ENCODE measurements around the gene SRGAP2C.
"Not testable (repeated sequence)": the region's sequence is repeated elsewhere in the genome, so short reads cannot be mapped to it uniquely, and the experiment has no call there.

The SRGAP2C gene

DNA sequence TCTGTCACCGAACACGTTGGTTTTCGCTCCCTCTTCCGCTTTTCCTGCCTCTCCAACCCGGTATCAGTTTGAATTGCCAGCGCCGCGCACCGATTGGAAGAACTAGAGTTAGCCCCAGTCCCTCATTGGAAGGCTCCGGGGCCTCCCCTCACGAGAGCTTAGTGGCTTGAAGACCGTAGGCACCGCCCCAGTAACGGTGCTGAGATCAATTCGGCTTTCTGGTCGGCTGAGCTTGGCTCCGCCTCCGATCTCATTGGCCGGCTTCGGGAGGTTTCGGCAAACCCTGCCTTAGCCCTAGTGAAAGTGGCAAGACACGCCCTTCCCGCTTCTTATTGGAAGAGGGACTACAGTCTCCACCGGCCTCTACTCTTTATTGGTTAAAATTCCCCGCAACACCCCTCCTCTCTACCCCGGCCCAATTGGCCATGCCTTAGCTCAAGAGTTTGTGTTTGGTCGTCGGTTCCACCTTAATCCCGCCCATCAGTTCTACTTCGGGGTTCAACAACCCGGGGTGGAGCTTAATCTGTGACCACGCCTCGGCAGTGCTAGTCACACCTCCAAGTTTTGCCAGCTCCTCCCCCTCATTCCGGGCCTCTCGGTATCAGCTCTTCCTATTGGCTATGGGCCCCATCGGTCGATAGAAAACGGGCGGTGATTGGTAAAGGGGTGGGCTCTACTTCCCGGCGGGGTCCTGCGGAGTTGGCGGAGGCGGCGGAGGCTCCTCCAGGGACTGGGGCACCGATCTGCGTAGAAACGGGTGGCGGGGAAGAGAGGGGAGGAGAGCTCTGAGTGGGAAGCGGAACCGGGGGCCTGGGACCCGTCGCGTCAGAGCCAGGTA is at the start of gene SRGAP2C, which contains the start of gene FAM72B:
TSS of gene SRGAP2C (plus strand) at position 686 of the 838 bp plus-strand sequence. CDS start 2,472 bp downstream, outside the sequence.
TSS of gene FAM72B (minus strand) at position 51 of the 838 bp plus-strand sequence. CDS start 851 bp downstream, outside the sequence.
- not testable (repeated sequence) for FAIRE-seq
- peak; percentile 77 for DNase-seq (ENCODE audit: insufficient read length, low spot score)

DNA sequence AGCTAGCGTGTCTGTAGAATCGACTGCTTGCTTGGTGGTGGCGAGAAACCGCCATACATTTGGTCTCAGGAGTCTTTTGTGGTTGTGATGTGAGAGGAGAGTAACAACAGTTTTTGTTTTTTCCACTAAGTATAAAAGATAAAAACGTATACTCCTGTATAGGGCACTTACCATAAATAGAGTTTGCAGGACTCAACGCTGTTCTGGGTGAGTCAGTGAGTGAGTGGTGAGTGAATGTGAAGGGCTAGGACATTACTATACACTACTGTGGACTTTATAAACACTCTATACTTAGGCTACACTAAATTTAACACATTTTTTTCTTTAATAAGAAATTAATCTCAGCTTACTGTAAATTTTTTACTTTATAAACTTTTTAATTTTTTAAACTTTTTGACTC is 44.4 kb upstream of the SRGAP2C start:
- not testable (repeated sequence) for DNase-seq (ENCODE audit: insufficient read length, low spot score); FAIRE-seq

DNA sequence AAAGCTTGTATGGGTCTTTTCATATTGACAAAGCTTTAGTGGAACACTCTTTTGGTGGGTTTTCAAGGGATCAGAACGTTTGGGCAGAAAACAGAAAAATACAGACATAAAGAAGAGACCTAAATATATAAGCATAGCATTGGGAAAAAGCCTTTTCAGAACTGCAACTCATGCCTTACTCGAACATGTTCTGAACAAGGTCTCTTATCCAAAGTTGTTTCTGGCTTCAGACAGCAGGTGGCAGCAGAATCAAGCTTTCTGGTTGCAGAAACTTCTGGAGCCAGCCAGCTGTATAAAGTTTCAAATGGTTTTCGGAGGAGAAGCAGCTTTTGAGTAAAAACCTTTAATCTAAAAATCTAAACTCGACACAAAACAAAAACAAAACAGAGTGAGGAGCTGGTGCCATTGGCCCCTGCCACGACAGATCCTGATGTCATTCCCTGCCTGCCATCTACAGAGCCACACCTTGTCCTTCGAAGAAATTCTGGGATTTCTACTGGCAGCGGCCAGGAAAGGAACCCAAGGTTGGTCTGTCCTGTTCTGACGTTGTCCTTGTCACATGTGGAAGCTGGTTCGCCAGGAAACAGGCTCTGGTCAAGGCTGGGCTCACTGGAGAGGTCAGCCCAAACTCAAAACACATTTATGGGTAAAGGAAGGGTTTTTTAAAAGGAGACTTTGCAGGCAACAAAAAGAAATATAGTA is 36.1 kb upstream of the SRGAP2C start:
- not testable (repeated sequence) for DNase-seq (ENCODE audit: insufficient read length, low spot score); FAIRE-seq

DNA sequence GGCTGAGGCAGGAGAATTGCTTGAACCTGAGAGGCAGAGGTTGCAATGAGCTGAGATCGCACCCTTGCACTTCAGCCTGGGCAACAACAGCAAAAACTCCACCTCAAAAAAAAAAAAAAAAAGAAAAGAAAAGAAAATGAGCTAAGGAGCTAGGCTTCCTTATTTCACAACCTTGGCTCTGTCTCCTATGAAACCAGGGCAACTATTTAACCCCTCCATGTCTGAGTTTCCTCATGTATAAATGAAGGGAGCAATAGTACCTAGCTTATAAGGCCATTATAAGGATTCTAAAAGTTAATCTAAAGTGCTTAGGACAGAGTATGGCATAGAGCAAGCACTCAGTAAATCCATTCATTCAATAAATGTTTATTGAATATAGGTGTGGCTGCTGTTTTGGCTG is 33.5 kb upstream of the SRGAP2C start:
- not testable (repeated sequence) for FAIRE-seq; DNase-seq (ENCODE audit: insufficient read length, low spot score)

DNA sequence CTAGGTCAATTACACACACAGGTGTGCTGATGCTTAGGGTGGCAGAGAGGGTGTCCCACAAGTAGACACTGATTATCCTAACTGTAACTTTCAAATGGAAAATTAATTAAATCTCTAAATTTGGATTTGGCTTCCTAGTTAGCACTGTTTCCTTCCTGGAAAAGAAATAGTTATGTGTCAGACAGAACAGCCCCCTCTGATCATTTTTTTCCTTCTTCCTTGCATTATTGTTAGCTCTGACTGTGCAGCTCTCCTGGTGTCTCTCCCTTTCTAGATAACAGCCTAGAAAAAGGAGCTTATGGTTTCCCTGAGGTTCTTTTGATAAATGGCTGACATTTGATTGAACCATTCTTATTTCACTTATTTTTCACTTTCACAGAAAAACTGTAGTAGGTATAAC is 32.0 kb upstream of the SRGAP2C start:
- not testable (repeated sequence) for DNase-seq (ENCODE audit: insufficient read length, low spot score); FAIRE-seq

DNA sequence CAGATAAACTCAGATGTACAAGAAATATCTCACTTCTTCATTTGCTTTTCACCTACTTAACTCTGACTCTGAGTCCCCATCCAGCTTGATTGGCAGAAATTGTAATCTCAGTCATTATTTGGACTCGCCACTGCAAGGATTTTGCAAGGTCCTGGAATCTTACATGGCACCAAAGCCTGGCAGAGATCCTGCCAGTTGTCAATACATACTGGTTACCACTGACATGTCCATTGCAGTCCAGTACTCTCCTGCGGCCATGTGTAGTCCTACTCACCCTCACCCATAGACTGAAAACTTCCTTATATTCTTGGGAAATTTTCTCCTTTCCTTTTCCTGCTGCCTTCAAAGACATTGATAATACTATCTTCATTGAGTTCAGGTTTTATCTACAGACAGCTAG is 30.0 kb upstream of the SRGAP2C start:
- DNase-seq (ENCODE audit: insufficient read length, low spot score): not testable (repeated sequence)

DNA sequence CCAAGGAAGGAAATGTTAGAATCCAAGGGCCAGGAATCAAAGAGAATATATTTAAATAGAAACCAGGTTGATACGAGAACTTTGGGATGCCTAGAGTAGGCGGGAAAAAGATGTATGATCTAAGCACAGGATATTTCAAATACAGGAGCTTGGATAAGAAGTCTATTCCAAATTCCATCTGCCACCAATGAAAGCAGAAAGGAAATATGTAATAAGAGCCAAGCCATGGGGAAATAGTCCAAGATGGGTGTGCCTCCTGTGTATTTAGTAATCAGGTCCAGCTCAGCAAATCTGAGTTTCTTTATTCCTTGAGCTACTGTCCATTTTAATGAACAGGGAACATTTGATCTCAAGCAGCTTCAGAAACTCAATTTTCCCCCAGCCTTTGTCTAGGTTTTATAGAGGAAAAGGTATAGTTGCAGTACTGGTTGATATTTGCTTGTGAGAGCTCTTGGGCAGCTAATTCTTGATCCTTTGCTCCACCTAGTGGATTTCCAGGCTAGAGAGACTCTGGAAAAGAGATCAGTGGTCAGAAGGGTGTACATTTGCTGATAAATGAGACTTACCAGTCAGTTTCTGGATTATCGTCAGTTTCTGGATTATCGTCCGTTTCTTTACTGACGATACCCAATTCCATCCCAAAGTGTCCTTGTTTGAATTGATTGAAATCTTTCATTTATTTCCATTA is 29.0 kb upstream of the SRGAP2C start:
- not testable (repeated sequence) for FAIRE-seq; DNase-seq (ENCODE audit: insufficient read length, low spot score)

More for the DNA sequence above, 30.0 kb upstream of the SRGAP2C start:
- not testable (repeated sequence) for FAIRE-seq

DNA sequence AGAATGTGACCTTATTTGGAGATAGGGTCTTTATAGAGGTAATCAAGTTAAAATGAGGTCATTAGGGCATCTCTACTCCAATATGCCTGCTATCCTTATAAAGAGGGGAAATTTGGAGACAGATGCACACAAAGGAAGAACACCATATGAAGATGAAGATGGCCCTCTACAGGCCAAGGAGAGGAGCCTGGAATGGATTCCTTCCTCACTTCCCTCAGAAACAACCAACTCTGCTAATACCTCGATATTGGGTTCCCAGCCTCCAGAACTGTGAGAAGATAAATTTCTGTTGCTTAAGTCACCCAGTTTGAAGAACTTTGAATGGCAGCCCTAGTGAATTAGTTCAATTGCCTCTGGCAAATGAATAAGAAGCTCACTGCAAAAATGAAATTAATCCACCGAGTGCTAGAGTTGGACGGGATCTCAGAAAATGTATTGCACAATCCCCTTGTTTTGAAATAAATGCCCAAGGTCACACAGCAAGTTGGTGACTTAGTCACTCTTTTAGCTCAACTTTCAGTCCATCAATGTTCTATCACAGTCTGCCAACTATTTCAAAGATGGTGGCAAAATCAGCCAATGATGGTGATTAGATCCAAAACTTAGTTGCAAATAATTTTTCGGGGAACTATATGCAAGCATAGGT is 27.7 kb upstream of the SRGAP2C start:
- not testable (repeated sequence) for FAIRE-seq; DNase-seq (ENCODE audit: insufficient read length, low spot score)

DNA sequence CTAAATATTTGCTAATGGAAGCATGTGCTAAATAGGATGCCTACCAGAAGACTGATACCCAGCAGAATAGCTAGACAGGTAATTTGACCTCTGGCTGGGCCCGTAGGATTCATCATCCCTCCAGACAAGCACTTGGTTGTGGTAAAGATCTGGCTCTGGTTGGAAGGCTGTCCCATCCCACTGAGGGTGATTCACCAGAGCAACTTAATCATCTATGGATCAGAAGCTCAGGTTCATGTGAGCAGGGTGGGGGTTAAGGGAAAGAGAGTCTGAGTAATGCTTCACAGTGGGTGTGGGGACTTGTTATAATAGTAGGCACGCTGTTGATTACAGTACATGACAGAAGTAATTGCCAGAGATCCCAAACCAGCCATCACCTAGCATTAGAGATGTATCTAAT is 27.2 kb upstream of the SRGAP2C start:
- not testable (repeated sequence) for FAIRE-seq

DNA sequence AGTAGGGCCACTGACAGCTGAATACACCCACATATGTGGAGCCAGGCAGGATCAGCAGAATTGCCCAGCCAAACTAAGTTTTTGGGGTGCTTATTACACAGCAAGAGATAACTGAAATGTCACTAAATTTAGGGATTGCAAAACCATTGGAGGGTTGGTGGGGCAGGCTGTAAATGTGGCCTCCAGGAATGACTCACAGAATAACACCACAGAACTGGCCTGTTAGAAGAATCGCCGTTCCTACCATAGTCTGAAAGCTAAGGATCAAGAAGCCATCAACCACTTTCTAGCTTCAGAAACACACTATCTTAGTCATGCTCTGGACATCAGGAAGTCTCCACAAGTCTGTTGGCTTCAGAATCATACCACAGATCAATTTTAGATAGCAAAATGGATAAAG is 24.7 kb upstream of the SRGAP2C start:
- not testable (repeated sequence) for DNase-seq (ENCODE audit: insufficient read length, low spot score); FAIRE-seq

More for the DNA sequence above, 27.2 kb upstream of the SRGAP2C start:
- DNase-seq (ENCODE audit: insufficient read length, low spot score): not testable (repeated sequence)

DNA sequence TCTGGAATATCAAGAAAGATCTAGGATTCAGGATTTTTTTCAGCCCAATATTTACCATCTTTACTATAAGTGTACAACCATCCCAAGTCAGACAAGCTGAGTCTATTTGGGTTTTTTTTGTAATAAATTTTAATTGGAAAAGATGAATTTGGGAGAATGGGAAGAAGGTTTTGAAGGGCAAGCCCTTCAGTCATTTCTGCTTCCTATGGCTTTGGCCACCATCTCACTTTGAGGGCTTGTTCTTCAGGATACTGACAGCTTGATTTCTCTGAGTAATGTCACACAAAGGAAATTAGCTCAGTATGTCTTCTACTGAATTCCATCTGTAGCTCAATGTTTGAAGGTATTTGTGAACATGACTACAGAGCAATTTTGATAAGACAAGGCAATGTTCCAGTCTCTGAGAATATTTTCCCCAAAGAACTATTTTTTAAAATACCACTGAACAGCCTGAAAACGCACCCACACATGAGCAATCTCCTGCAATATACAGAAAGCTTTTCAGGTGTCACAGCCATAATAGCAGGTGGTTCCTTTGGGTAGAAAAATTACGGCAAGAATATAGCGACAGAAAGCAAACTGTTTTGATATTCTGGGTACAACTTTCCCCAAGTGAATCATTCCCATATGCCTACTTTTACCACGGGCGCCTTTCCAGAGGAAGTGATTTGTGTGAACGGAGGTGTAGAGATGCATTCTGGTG is 23.4 kb upstream of the SRGAP2C start:
- not testable (repeated sequence) for FAIRE-seq; DNase-seq (ENCODE audit: insufficient read length, low spot score)

DNA sequence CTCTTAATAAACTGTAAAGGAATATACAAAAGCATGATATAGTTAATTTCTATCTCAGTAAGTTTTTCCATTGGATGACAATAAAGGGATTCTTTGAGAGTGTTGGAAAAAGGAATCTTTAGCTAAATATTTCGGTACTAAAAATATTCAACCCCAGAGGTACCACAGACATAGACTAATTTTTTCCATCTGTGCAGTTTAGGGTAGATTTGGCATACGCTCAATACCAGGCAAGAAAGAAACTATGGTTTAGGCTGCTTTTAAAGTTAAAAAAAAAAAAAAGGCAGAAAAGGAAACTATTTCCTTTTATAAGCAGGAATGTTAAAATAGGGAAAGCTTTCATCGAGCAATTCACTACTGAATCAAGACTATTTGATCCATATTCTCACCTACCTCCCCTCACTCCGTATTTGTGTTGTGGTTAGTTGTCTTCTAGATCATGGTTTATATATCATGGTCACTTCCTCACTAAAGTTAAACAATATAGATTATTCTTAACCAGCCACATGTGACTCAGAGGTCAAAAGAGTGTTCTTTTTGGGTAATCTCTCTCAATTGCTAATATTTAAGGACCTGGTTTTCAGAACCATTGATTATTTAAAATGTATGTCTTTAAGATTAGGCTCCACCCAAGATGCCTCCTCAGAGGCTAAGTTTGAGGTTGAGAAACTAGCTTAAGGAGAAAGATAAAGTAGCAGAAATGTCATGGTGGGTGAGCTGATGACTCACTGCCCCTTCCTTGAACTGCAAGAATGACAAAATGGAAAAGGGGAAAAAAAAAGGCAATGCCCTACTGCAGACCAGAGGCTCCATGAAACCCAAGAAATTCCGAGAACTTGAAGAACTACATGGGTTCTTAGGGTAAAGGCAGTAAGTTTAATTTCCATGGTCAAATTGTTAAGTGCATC is 20.7 kb upstream of the SRGAP2C start:
- not testable (repeated sequence) for DNase-seq (ENCODE audit: insufficient read length, low spot score); FAIRE-seq

DNA sequence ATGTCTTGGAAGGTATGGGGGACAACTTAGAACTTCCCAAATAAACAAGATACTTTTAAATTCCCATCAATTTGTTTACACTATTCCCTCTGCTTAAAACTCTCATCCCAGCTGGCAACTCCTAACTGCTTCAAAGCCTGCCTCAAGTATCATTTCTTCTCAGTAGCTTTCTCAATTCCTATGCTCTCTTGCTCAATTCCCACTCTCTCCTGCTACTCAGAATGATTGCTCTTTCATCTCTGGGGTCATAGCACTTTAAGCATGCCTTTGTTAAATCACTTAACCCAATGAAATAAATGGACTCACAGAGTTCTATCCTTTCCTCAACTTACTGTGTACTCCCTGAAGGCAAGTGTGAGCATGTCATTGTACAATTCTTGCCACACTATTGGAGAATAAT is 19.5 kb upstream of the SRGAP2C start:
- not testable (repeated sequence) for FAIRE-seq; DNase-seq (ENCODE audit: insufficient read length, low spot score)

DNA sequence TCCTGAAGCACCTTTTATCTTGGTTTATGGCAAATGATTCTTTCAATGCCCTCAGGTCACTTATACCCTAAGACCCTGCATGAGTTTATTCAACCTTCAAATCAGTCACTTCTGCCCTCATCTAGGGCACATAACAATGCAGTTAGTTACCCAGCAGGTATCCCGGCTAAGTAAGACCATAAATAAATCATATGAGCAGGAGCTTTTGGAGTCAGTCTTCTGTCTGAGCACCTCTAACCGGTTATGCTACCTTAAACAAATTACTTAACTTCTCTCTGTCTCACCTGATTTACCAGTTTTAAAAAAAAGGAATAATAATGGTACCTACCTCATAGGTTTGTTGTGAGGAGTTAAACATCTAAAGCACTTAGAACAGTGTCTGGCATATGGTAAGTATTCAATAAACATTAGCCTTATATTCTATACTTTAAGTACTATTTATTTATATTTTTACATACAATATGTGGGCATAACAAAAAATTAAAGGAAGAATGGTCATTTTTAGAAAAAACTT is 17.5 kb upstream of the SRGAP2C start:
- not testable (repeated sequence) for FAIRE-seq; DNase-seq (ENCODE audit: insufficient read length, low spot score)

DNA sequence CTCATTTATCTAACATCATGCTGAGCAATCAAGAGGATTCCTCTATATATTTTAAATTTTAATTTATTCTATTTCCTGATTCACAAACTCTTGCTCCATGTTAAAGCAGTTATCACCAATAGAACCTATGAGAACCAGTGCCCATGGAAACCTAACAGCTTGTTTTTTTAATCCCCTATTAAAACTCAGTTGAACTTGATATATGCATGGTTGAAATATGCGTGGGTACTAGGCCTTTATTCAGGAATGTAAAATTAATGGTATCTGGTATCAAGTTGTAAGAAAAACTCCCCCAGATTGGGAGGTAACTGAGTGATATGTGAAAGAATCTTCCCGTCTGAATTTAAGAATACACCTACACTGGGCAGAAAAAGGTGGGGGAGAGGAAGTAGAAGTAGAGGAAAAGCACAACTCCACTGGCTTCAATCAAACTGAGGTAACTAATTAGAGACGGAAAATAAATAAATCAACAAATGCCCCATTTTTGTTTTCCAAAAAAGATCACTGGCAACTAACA is 16.6 kb upstream of the SRGAP2C start:
- FAIRE-seq; DNase-seq (ENCODE audit: insufficient read length, low spot score): not testable (repeated sequence)

DNA sequence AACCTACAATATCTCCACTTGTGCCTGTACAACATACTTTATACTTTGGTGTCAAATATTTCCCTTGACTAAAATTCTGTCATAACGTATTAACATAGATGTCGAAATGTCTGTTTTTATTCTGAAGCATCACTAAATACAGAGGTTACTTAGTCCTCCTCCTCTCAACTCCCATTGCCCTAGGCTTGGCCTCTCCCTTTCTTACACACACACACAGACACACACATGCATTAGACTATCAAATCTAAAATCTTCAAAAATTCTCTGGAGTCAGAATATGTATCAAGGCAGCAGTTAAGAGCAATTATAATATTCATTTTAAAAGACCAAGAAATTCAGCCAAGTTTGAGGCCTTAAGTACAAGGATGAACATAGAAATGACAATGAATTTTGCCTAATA is 8.1 kb upstream of the SRGAP2C start:
- not testable (repeated sequence) for DNase-seq (ENCODE audit: insufficient read length, low spot score); FAIRE-seq

DNA sequence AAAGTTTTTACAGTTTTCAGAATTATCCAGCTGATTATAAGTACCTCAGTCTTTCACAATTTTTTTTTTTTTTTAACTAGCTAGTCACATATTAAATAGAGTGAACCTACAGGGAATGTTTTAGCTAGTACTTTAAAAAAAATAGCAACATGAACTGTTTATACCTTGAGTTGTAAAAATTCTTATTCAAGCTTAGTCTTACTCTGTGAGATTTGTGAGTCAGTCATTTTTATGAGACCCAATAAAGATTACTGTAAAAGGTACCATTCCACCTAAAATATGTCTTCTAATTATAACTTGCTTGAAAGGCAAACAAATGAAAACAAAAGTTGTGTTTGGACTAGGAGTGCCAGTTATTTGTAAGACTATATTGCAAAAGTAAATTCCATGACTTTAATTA is 6.6 kb upstream of the SRGAP2C start:
- DNase-seq (ENCODE audit: insufficient read length, low spot score); FAIRE-seq: not testable (repeated sequence)

DNA sequence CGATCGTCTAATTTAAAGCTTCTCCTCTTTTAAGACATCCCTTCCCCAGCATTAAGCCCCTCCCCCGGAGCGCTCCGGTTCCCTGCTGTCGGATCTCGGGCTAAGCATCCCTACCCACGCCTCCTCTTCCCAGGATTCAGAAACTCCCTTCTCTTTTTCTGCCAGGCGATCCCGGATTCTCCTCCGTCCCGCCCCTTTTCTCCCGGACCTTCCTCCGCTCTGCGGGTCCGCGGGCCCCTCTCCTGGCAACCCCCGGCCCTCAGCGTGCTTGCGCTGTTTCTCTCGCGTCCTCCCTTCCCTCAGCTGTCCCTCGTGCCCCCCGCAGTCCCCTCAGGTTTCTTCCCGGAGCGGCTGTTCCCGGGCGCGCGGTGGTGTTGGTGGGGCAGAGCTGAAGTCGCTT is 908 bp upstream of the SRGAP2C start:
- not testable (repeated sequence) for DNase-seq (ENCODE audit: insufficient read length, low spot score); FAIRE-seq
